SKM-1 (cell line): ENCODE results near the gene CNTLN.
"Not testable (repeated sequence)": the region's sequence is repeated elsewhere in the genome, so short reads cannot be mapped to it uniquely, and the experiment has no call there.

Experiments used
- DNase-seq: peaks from one replicate; lab custom pipeline; 2025; ENCODE audit not compliant: unreplicated experiment; lab: John Stamatoyannopoulos, UW

CNTLN gene

GRCh38 chr9:17486396-17486795 is 351.6 kb downstream of the CNTLN start:
- no peak for DNase-seq

GRCh38 chr9:17487467-17487866 is 352.6 kb downstream of the CNTLN start:
- DNase-seq = no peak

GRCh38 chr9:17488662-17489061 is 353.8 kb downstream of the CNTLN start:
- no peak for DNase-seq

GRCh38 chr9:17490110-17490509 is 355.3 kb downstream of the CNTLN start:
- DNase-seq = no peak

DNA sequence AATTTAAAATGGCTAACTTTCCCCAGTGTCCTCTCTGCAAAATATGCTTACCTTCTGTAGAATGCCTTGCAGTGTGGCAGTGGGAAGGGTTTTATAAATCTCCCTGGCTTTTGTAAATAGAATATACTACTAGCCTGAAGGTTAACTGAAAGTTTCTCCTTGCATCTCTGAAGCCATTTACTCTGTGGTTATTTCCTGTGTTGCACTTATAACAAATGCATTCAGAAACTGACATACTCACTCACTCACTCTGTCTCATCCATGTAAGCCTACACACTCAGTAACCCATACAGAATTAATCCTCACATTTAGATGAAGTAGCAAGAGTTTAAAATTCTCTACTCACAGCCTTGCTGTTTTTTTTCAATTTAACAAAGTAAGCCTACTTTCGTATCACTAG is 356.9 kb downstream of the CNTLN start:
- DNase-seq = no peak

DNA sequence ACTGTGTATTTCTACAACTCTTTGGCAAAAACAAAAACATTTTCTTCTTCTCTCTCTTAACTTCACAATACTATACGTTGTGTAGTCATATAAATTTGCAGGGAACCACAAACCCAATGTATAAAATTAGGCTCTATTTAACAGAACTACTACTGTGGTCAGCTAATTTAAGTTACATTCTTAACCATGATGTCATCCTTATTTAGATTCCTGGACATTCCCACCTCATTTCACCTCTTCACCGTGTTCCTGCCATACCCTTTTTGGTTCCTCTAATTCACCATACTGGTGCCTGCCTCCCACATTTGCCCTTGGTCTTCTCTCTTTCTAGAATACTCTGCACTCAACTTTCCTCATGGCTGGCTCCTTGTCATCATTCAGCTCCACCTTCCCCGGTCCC is 368.4 kb downstream of the CNTLN start:
- no peak for DNase-seq

DNA sequence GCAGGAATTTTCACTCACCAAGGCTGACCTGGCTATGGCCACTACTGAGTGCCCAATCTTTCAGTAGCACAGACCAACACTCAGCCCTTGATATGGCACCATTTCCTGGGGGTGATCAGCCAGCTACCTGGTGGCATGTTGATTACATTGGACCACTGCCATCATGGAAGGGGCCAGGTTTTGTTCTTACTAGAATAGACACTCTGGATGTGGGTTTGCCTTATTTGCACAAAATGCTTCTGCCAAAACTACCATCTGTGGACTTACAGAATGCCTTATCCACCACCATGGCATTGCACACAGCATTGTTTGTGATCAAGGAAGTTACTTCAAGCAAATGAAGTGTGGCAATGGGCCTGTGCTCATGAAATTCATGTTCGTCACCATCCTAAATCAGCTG is 374.3 kb downstream of the CNTLN start:
- DNase-seq = no peak

DNA sequence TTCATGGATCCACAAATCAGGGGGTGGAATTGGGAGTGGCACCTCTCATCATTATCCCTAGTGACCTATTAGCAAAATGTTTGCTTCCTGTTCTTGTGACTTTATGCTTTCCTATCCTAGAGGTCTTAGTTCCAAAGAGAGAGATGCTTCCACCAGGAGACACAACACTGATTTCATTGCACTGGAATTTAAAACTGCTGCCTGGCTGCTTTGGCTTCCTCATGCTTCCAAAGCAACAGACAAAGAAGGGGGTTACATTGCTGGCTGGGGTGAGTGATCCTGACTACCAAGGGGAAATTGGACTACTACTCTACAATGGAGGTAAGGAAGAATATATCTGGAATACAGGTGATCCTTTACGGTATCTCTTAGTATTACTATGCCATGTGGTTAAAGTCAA is 374.9 kb downstream of the CNTLN start:
- no peak for DNase-seq

DNA sequence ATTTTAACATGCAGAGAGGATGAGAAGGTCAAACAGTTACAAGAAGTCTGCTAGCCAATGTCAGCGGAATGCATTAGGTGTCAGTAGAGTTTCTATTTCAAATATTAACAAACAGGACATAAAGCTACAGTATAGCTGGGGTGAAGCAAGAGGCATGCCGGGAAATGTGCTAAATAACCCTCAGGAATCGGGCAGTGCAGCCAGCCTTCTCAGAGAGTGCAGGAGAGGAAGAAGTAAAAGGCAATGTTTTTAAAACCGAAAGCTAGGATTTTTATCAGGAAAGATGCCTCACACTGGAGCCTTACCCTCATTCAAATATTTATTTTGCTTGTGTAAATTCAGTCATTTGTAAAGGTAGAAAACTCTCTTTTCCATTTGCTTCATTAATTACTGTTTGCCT is 384.9 kb downstream of the CNTLN start:
- DNase-seq = no peak

DNA sequence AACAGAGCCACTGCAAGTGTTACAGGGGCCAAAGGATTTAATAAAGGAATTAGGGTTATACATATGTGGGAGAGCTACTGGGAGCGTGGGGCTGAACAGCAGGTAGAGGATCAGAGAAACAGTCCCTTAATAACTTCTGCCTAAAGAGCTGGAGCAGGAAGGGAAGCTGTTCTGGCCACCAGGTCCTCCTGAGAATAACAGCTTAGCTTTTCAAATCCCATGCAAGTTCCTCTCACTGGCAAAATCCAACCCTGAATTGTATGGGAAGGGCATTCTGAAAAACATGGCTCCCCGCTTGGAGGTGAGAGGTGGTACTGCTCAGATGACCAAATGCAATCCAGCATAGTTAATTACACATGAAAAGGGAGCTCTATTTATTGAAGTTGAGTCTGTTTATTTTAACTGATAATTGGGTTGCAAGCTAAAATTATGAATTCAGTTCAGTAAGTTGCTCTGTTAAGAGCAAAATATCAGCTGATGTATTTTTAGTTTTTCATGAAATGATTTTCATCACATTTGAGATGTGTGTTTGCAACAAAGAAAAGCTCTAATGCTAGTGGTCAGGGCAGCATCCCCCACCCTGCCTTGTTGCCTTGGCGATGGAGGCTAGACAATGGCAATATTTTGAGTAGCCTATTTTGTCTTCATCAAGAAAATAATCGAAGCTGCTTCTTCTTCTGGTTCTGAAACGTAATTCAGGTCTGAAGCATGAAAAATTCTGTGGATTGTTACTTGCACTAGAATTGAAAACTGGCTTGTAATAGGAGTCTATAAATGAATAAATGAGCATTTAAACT is 385.6 kb downstream of the CNTLN start:
- no peak for DNase-seq

- DNase-seq = no peak
These were observed 386.4 kb downstream of the CNTLN start for GRCh38 chr9:17521100-17521855.

DNA sequence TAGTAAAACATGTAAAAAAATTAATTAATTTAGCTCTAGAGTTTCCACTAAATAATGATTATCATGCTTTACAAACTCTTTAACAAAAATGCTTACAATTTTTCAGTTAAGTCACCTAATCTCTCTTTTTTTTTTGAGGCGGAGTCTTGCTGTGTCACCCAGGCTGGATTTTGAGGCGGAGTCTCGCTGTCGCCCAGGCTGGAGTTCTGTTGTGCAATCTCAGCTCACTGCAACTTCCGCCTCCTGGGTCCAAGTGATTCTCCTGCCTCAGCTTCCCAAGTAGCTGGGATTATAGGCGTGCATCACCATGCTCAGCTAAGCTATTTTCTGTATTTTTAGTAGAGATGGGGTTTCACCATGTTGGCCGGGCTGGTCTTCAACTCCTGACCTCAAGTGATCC is 391.9 kb downstream of the CNTLN start:
- DNase-seq = not testable (repeated sequence)

DNA sequence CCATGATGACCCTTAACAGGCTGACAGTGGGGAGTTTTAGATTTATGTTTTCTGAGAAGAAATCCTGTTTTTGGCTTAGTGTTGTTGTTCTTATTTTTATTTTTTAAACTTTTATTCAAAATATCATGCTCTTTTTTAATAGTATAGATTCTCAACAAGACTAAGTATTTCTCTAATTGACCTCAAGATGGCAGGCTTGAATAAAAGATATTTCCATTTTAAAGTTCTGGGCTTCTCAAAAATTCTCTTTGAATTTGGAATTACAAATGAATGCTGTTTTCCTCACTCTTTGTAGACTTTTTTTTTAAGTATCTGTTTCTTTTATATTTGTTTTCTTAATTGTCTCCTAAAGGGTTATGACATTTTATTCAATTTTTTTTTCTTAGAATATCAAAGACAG is 394.0 kb downstream of the CNTLN start:
- DNase-seq = no peak

DNA sequence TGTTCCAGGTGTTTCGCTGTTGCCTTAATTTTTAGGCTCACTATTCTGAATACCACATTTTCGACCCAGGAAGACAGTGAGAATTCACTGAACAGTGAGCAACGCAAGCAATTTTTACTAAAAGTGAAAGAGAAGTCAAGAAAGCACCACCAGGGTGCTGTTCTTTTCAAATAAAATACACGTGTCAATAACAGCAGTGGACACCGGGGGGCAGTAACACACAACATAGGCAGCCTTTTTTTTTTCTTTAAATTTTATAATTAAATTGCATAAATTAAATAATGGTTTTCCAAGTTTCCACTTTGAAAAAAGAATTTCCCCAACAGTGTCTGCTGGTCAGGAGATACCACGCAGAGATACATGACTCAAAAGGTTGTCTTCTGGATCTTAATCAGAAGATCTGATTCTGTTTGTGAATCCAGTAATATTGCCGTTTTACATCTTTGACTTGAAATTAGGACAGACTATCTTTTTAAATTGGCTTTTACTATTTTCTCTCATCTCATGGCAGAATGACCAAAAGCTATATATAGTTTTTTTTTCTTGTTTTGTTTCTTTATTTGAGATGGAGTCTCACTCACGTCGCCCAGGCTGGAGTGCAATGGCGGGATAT is 396.9 kb downstream of the CNTLN start:
- DNase-seq = no peak

DNA sequence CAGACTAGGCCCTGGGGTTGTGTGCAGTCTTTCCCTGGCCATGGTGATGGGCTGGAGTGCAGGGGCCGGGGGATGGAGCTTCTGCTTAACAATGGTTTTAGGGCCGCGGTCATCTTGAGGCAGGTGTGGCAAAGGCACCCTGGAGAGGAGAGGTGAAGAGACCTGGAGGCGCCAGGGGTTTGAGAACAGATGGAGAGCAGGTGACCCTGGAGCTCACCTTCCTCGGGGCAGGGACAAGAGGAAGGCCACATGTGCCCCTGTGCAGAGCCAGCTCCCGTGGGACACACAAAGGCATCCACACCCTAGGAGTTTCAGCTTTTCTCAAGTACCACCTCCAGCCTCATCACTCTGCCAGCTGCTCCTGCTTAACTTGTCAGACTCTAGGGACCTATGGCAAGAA is 397.6 kb downstream of the CNTLN start:
- no peak for DNase-seq

DNA sequence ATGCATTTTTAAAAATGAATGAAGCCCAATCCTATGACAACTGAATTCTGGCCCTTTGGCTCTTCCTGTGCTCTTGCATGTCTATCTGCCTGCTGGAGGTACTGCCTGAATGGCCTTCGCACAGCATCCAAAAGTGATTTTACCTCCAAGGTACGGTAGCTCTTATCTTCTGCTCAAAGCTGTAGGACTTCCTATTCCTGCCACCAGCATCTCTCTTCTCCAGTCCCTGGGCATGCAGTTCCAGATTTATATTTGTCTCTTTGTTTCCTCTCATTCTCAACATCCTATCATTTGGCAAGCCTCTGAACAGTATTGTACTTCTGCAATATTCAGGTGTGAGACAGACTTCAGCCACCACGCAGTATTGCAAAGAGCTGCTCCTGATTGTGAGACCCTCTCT is 400.3 kb downstream of the CNTLN start:
- no peak for DNase-seq

DNA sequence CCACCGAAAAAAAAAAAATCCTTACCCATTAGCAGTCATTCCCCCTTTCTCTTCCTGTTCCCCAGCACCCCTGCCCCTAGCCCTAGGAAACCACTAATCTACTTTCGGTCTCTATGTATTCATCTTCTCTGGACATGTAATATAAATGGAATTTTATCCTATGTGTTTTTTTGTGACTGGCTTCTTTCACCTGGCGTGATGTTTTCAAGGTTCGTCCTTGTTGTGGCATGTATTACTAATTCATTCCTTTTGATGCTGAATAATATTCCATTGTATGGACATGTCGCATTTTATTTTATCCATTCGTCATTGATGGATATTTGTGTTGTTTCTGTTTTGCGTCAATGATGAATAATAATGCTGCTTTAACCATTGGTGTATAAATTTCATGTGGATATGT is 401.2 kb downstream of the CNTLN start:
- DNase-seq = no peak

GRCh38 chr9:17551023-17551422 is 416.2 kb downstream of the CNTLN start:
- no peak for DNase-seq
